K562 (cell line): ENCODE results near the gene NRG2. TPM values are rescaled to one million over a fixed set of nuclear protein-coding genes. Genes with fewer than 3 reads are reported as not detected.

Experiments
- THAP12 ChIP-seq: fragments of 250-450 bp; sonication (Bioruptor Pico); IDR thresholded peaks from 2 replicates; pipeline ENCODE4 v1.9.0; 2021; ENCODE audit warnings: mild to moderate bottlenecking, inconsistent platforms
- U2AF2 ChIP-seq: fragments of 200-400 bp; formaldehyde crosslinking; optimal IDR thresholded peaks from 2 replicates; pipeline ENCODE3; 2017; ENCODE audit warnings: low read depth, mild to moderate bottlenecking, low read length
- ZBTB34 ChIP-seq: fragments of 250-450 bp; sonication (Bioruptor Pico); IDR thresholded peaks from 2 replicates; pipeline ENCODE4 v1.8.0; 2021; ENCODE audit warnings: mild to moderate bottlenecking, moderate library complexity
- ZBTB40 ChIP-seq, 2 experiments: fragments of 450-650 bp in 1 of 2; sonication (generic) in 1 of 2; formaldehyde crosslinking in 1 of 2; IDR thresholded peaks; 2 replicates each; pipeline versions ENCODE4 v1.7.1 to v1.9.0; 2016 to 2022; ENCODE audit warnings: inconsistent platforms in 1 of 2, mild to moderate bottlenecking in 1 of 2, missing genetic modification reagents in 1 of 2
- ZNF431 ChIP-seq: sonication (generic); formaldehyde crosslinking; IDR thresholded peaks from 2 replicates; pipeline ENCODE4 v1.8.0; 2022; ENCODE audit warnings: mild to moderate bottlenecking, missing genetic modification reagents
- polyA plus RNA-seq, 8 experiments: library from polyadenylated mRNA; depleted of rRNA in 4 of 8; stranded (reverse) in 5 of 8; unstranded in 3 of 8; fragments of >200 nt; fragmentation: Nextera tagmentation in 2 of 8; fragmentation: Illumina TruSeq in 1 of 8; extraction: Ambion mirVana in 2 of 8; extraction: Trizol in 1 of 8; gene quantifications; 2 replicates each; pipeline versions ENCODE4 v1.2.1 to v1.2.3, GENCODE V29; 2011 to 2014; ENCODE audit warnings: inconsistent platforms in 1 of 8, missing spikeins in 1 of 8
- total RNA-seq, 7 experiments: library from RNA; depleted of rRNA in 6 of 7; stranded (reverse); fragments of >200 nt in 6 of 7; fragmentation: Illumina TruSeq in 2 of 7; extraction: Trizol in 2 of 7; gene quantifications; 2 replicates each; pipeline versions ENCODE4 v1.2.1 to v1.2.3, GENCODE V29; 2011 to 2021; ENCODE audit warnings: low replicate concordance in 1 of 7
- TF ChIP-seq, protein P1 (sequence below): fragments of 450-650 bp; formaldehyde crosslinking; IDR thresholded peaks from 2 replicates; pipeline ENCODE4 v1.4.0; 2022; ENCODE audit warnings: mild to moderate bottlenecking, moderate library complexity
- TF ChIP-seq, protein P2 (sequence below): fragments of 250-450 bp; sonication (Bioruptor Pico); IDR thresholded peaks from 2 replicates; pipeline ENCODE4 v1.4.0; 2020; ENCODE audit warnings: mild to moderate bottlenecking, moderate library complexity
- TF ChIP-seq, protein P3 (sequence below), 3 experiments: fragments of 200-800 bp in 1 of 3; sonication (Bioruptor generic) in 1 of 3; sonication (generic) in 1 of 3; formaldehyde crosslinking in 1 of 3; IDR thresholded peaks; 2 replicates each; pipeline versions ENCODE4 v1.6.1 to v1.8.0; 2016 to 2022; ENCODE audit warnings: mild to moderate bottlenecking in 2 of 3, missing compliant biosample characterization in 2 of 3, missing genetic modification characterization in 2 of 3, missing genetic modification reagents in 1 of 3

NRG2 gene
- total and polyA plus RNA-seq, 9 of the 15 experiments (the other 6 are each of a cell fraction or from before 2014, with no cell fraction given): not detected

DNA sequence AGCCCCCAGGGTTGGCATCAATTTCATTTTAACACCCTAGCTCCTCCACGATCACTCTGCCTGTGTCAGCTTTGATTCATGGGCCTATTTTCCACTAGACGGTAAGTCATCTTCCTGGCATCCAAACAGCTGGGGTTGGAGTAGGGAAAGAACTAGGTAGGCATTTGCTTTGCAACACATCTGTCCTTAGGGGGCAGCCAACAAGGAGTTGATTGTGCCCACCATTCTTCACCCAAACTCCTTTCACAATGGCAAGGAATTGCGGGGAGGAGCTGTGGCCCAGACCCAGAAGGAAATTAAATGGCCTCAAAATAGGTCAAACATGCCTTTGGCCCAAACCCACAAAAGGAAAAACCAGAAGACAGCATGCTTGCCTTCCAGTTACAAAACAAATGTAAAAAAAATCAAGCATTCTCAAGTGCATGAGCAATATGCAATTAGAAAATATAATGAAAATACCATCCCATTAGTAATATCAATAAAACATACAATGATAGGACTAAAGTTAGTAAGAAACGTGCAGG is 71.8 kb downstream of the NRG2 start (continued):
- TF ChIP-seq ZBTB40 (IDR thresholded peaks at IDR 0.05) (no peak), ZBTB40 (CRISPR knock-in tag; IDR thresholded peaks at IDR 0.05) (no peak), THAP12 (CRISPR knock-in tag) (no peak), ZBTB34 (no peak), ZNF431 (CRISPR knock-in tag) (no peak), U2AF2 (no peak)
- TF ChIP-seq, protein P1, sequence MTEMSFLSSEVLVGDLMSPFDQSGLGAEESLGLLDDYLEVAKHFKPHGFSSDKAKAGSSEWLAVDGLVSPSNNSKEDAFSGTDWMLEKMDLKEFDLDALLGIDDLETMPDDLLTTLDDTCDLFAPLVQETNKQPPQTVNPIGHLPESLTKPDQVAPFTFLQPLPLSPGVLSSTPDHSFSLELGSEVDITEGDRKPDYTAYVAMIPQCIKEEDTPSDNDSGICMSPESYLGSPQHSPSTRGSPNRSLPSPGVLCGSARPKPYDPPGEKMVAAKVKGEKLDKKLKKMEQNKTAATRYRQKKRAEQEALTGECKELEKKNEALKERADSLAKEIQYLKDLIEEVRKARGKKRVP (CRISPR knock-in tag): no peak
- TF ChIP-seq, protein P2, sequence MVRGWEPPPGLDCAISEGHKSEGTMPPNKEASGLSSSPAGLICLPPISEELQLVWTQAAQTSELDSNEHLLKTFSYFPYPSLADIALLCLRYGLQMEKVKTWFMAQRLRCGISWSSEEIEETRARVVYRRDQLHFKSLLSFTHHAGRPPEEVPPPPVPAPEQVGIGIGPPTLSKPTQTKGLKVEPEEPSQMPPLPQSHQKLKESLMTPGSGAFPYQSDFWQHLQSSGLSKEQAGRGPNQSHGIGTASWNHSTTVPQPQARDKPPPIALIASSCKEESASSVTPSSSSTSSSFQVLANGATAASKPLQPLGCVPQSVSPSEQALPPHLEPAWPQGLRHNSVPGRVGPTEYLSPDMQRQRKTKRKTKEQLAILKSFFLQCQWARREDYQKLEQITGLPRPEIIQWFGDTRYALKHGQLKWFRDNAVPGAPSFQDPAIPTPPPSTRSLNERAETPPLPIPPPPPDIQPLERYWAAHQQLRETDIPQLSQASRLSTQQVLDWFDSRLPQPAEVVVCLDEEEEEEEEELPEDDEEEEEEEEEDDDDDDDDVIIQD (CRISPR knock-in tag): no peak
- TF ChIP-seq, protein P3, sequence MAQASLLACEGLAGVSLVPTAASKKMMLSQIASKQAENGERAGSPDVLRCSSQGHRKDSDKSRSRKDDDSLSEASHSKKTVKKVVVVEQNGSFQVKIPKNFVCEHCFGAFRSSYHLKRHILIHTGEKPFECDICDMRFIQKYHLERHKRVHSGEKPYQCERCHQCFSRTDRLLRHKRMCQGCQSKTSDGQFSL (CRISPR knock-in tag; IDR thresholded peaks at IDR 0.05): no peak
- TF ChIP-seq, protein P3 (tag; IDR thresholded peaks at IDR 0.05): no peak
